ENCODE results near the gene RAPGEF3. TPM values are rescaled to one million over a fixed set of nuclear protein-coding genes. Genes with fewer than 3 reads are reported as not detected.

Gene RAPGEF3
- total and polyA plus RNA-seq, 9 of the 15 experiments (the other 6 are each of a cell fraction or from before 2014, with no cell fraction given) = 0.03 to 0.78 (median 0.37) TPM; not detected in 1

GRCh38 chr12:47753021-47754001, 5.4 kb downstream of the RAPGEF3 start:
- Histone ChIP-seq H3K4me3 (no peak overlapping the region), H3K9me1 (ENCODE audit: control insufficient read depth, insufficient read depth, low read length) (no peaks in the 10 kb centered on the region), H3K27me3 (ENCODE audit: control insufficient read depth in 2 of 2, insufficient read depth in 2 of 2, low read length in 2 of 2) (peaks cover 14 to 20% of the 10 kb centered on the region in 2 experiments; a peak in 4 of 5 replicates), H3K9me3 (replicated peaks; ENCODE audit: control insufficient read depth, insufficient read depth, low read depth, low read length) (no peaks in the 10 kb centered on the region), H3K9ac (ENCODE audit: insufficient read depth in 1 of 2, low read depth in 2 of 2, low read length in 2 of 2) (no peak overlapping the region), H2AFZ (ENCODE audit: low read depth, low read length) (no peak overlapping the region), H3K4me2 (ENCODE audit: insufficient read depth, low read length) (no peak overlapping the region), H4K20me1 (replicated peaks; ENCODE audit: control insufficient read depth, insufficient read depth, low read length) (no peaks in the 10 kb centered on the region), H3K4me1 (replicated peaks in 1 of 2; ENCODE audit: control insufficient read depth in 2 of 2, insufficient read depth in 2 of 2, low read length in 2 of 2) (peaks cover 10 to 23% of the 10 kb centered on the region in 2 experiments; a peak in 4 of 5 replicates), H3K79me2 (ENCODE audit: control insufficient read depth, insufficient read depth, low read length) (no peaks in the 10 kb centered on the region), H3K36me3 (ENCODE audit: control insufficient read depth, insufficient read depth, low read length) (no peaks in the 10 kb centered on the region), H3K27ac (ENCODE audit: extremely low read depth, low read depth, low read length) (no peak overlapping the region)
- ATAC-seq = peak; percentile 21; the same call in 1 of the 3 replicates
- TF ChIP-seq CREM (IDR thresholded peaks at IDR 0.05; ENCODE audit: low read depth) (0 out of 2 replicates have a peak, but pooled peaks have one; percentile 9), RAD51 (IDR thresholded peaks at IDR 0.05; ENCODE audit: borderline replicate concordance, low read depth) (peak; percentile 73), TFE3 (CRISPR knock-in tag; IDR thresholded peaks at IDR 0.05) (peak; percentile 77), ETV1 (tag; conservative IDR thresholded peaks at IDR 0.05; ENCODE audit: low read depth) (0 out of 2 replicates have a peak, but pooled peaks have one; percentile 39), CBFA2T2 (conservative IDR thresholded peaks at IDR 0.05) (0 out of 2 replicates have a peak, but pooled peaks have one; percentile 12), MAFF (IDR thresholded peaks at IDR 0.05; ENCODE audit: low read length) (no peak), GABPA (tag; conservative IDR thresholded peaks at IDR 0.05; ENCODE audit: low read depth) (0 out of 2 replicates have a peak, but pooled peaks have one; percentile 41)
- TF ChIP-seq, protein P1, sequence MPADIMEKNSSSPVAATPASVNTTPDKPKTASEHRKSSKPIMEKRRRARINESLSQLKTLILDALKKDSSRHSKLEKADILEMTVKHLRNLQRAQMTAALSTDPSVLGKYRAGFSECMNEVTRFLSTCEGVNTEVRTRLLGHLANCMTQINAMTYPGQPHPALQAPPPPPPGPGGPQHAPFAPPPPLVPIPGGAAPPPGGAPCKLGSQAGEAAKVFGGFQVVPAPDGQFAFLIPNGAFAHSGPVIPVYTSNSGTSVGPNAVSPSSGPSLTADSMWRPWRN (IDR thresholded peaks at IDR 0.05; ENCODE audit: low read depth) = no peak
- TF ChIP-seq, protein P2, sequence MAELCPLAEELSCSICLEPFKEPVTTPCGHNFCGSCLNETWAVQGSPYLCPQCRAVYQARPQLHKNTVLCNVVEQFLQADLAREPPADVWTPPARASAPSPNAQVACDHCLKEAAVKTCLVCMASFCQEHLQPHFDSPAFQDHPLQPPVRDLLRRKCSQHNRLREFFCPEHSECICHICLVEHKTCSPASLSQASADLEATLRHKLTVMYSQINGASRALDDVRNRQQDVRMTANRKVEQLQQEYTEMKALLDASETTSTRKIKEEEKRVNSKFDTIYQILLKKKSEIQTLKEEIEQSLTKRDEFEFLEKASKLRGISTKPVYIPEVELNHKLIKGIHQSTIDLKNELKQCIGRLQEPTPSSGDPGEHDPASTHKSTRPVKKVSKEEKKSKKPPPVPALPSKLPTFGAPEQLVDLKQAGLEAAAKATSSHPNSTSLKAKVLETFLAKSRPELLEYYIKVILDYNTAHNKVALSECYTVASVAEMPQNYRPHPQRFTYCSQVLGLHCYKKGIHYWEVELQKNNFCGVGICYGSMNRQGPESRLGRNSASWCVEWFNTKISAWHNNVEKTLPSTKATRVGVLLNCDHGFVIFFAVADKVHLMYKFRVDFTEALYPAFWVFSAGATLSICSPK (IDR thresholded peaks at IDR 0.05; ENCODE audit: borderline replicate concordance) = no peak
- TF ChIP-seq, protein P3, sequence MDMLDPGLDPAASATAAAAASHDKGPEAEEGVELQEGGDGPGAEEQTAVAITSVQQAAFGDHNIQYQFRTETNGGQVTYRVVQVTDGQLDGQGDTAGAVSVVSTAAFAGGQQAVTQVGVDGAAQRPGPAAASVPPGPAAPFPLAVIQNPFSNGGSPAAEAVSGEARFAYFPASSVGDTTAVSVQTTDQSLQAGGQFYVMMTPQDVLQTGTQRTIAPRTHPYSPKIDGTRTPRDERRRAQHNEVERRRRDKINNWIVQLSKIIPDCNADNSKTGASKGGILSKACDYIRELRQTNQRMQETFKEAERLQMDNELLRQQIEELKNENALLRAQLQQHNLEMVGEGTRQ (CRISPR knock-in tag; IDR thresholded peaks at IDR 0.05) = peak; percentile 82
- CTCF ChIA-PET (ENCODE audit: low intra/inter-chr PET ratio) = no interaction called here
- 57% methylated on average over 11 of the region's 11 CpGs for WGBS (ENCODE audit: insufficient coverage, low coverage, missing lambda C conversion rate)
- DNase-seq (ENCODE audit: extremely low read depth in 1 of 4, low spot score in 3 of 4) = no peak
- intact Hi-C loops (cut with micrococcal nuclease) = no loop called here
- in situ Hi-C loops (cut with MboI) = no loop called here
- no peak for FAIRE-seq
- no TSS peak for BruUV-seq (replicated peaks)
- POLR2A ChIA-PET = interaction anchor here (0.7 kb wide), 1 partner anchor 10 kb away, joined by 3 read pairs; no protein-coding TSS in a partner anchor
